T-helper 17 cell (primary cell): Measurements from ENCODE around the gene GPC2. TPM values are rescaled to one million over a fixed set of nuclear protein-coding genes. Genes with fewer than 3 reads are reported as not detected.
"Not testable (repeated sequence)": the region's sequence is repeated elsewhere in the genome, so short reads cannot be mapped to it uniquely, and the experiment has no call there.

Experiments
- ATAC-seq: fragments of 150-1000 bp; cut with Tn5 transposase; 2 replicates; pipeline ENCODE4 v1.10.0; 2021; ENCODE audit warnings: mild to moderate bottlenecking, moderate library complexity
- DNase-seq, 3 donors: peaks; one replicate each; pipeline versions ENCODE4 v3.0.0 to v3.0.0-alpha.2; 2020 to 2021
- H3K9me3 ChIP-seq: one replicate; pipeline ENCODE4 v1.7.0; 2013; ENCODE audit warnings: low read length, mild to moderate bottlenecking; ENCODE audit not compliant: control insufficient read depth, poor library complexity, severe bottlenecking
- H3K27ac Mint-ChIP-seq: one replicate; pipeline ENCODE4 v1.8.0; 2022; ENCODE audit warnings: mild to moderate bottlenecking, moderate library complexity, mixed read lengths
- H3K27me3 Mint-ChIP-seq: one replicate; pipeline ENCODE4 v1.8.0; 2022; ENCODE audit warnings: mixed read lengths
- H3K36me3 Mint-ChIP-seq: one replicate; pipeline ENCODE4 v1.8.0; 2022; ENCODE audit warnings: low read depth, mixed read lengths
- H3K4me1 Mint-ChIP-seq: one replicate; pipeline ENCODE4 v1.8.0; 2022; ENCODE audit warnings: mild to moderate bottlenecking, mixed read lengths
- H3K4me3 Mint-ChIP-seq: one replicate; pipeline ENCODE4 v1.8.0; 2022; ENCODE audit warnings: mild to moderate bottlenecking, moderate library complexity, mixed read lengths
- total RNA-seq, 4 donors: library from RNA in 2 of 4; stranded (reverse) in 2 of 4; gene quantifications; one replicate each; pipeline ENCODE4 v1.2.3 and lab custom pipeline; 2022 to 2026

Gene GPC2
- total RNA-seq, 2 donors from 2014 or later = 5.0 to 8.5 TPM

DNA sequence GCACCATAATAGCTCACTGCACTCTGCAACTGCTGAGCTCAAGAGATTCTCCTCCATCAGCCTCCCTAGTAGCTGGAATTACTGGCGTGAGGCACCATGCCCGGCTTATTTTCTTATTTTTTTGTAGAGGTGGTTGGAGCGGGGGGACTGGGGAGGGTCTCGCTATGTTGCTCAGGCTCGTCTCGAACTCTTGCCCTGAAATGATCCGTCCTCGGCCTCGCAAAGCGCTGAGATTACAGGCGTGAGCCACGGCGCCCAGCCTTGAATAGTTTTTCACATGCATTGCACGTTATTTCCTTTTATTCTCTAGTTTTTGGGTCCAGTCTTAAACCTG is 29.0 kb downstream of the GPC2 start:
- Mint-ChIP-seq H3K4me3 (peak overlapping the region; percentile 100), H3K36me3 (peaks cover 11% of the 10 kb centered on the region), H3K27me3 (no peaks in the 10 kb centered on the region), H3K4me1 (peaks cover 30% of the 10 kb centered on the region), H3K27ac (peak overlapping the region; percentile 98)
- ATAC-seq (no peak), DNase-seq (no peak)
- no peaks in the 10 kb centered on the region for H3K9me3 ChIP-seq

DNA sequence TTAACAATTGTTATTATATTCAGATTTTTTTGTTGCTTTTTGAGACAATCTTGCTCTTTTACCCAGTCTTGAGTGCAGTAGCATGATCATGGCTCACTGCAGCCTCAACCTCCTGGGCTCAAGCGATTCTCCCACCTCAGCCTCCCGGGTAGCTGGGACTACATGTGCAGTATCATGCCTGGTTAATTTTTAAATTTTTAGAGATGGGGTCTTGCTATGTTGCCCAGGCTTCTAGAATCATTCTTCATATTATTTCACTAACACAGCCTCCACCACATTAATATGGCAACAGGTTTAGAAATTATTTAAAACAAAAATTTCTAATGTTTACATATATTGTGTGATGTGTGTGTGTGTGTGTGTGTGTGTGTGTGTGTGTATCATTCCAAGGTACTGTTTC is 29.9 kb downstream of the GPC2 start:
- Mint-ChIP-seq H3K27me3 (no peaks in the 10 kb centered on the region), H3K27ac (peak overlapping the region; percentile 98), H3K36me3 (peaks cover 8% of the 10 kb centered on the region), H3K4me1 (peaks cover 26% of the 10 kb centered on the region), H3K4me3 (no peak overlapping the region)
- H3K9me3 ChIP-seq = no peaks in the 10 kb centered on the region
- DNase-seq (no peak), ATAC-seq (no peak)

DNA sequence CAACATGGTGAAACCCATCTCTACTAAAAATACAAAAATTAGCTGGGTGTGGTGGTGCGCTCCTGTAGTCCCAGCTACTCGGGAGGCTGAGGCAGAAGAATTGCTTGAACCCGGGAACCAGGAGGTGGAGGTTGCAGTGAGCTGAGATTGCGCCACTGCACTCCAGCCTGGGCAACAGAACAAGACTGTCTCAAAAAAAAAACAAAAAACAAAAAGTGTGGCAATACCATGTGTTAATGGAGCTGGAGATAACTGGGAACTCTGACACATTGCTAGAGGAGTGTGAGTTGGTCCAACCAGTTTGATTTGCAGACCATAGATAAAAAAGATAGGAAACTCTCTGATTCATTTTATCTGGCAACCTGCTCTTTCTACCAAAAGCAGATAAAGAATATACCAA is 30.8 kb downstream of the GPC2 start:
- not testable (repeated sequence) for ATAC-seq, H3K27me3 Mint-ChIP-seq, DNase-seq, H3K36me3 Mint-ChIP-seq, H3K27ac Mint-ChIP-seq, H3K9me3 ChIP-seq, H3K4me3 Mint-ChIP-seq
- peaks cover 25% of the 10 kb centered on the region for H3K4me1 Mint-ChIP-seq

DNA sequence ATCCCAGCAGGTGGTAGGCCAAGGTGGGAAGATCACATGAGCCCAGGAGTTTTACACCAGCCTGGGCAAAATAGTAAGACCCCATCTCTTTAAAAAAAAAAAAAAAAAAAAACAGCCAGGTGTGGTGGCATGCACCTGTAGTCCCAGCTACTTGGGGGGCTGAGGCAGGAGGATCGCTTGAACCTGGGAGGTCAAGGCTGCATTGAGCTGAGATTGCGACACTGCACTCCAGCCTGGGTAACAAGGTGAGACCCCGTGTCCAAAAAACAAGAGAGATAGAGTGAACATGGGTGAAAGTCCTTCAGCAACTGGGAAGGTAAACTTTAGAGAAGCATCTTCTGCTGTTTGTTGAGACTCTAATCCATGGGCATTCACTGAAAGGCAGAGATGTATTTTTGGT is 34.7 kb downstream of the GPC2 start:
- H3K9me3 ChIP-seq = no peaks in the 10 kb centered on the region
- Mint-ChIP-seq H3K4me1 (peaks cover 4% of the 10 kb centered on the region), H3K27ac (no peak overlapping the region), H3K36me3 (no peaks in the 10 kb centered on the region), H3K27me3 (no peaks in the 10 kb centered on the region), H3K4me3 (no peak overlapping the region)
- DNase-seq = no peak
- no peak for ATAC-seq

DNA sequence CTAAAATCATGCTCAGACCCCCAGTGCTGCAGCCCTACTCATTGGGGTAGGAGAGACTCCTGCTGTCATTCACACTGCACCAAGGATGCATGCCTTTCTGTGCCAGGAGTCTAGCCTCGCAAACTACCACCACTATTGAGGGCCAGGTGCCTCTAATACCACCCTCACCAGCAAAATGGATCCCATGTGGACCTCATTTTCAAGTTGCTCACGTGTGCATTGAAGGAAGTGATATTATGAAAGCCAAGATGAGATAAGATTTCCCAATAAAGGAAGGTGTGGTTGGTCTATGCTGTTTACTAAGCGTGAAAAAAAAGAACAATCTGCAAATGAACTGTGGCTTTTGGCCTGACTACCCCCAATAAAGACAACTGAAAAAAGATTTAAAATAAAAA is 35.6 kb downstream of the GPC2 start:
- ATAC-seq (no peak), DNase-seq (no peak)
- Mint-ChIP-seq H3K4me3 (no peak overlapping the region), H3K4me1 (peaks cover 4% of the 10 kb centered on the region), H3K36me3 (no peaks in the 10 kb centered on the region), H3K27ac (no peak overlapping the region), H3K27me3 (no peaks in the 10 kb centered on the region)
- no peaks in the 10 kb centered on the region for H3K9me3 ChIP-seq

DNA sequence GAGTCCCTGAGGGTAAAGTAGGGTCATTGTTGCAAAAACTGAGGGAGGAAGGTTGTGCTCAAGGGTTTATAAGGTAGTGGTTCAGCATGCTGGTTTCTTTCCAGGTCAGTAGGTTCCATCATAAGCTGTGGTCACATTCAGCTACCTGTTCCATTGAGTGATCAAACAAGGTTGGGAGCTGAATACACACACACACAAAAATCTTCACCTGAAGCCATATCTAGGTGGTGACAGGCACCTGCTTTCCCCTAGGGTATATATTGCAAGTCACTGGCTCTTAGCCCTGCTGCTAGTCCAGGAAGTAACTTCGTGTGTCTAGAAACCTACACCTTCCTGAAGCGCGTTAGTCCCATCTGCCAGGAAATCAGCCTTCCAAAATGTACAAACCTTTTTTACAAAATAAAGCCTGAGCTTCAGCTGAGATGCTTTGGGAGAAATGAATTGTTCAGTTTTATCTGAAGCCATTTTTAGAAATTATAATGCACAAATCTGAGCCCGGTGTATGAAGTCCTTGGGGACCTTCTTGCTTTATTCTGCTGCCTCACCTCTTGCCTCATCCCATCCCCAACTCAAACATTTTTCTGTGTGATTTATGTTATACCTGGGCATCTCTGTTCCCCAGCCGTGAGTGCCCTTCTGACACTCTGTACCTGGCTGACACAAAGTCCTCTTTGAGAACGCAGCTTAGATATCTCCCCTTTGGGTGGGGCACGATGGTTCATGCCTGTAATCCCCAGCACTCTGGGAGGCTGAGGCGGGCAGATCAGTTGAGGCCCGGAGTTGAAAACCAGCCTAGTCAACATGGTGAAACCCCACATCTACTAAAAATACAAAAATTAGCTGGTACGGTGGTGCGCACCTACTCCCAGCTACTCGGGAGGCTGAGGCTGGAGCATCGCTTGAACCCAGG is 39.1 kb downstream of the GPC2 start:
- DNase-seq (no peak), ATAC-seq (no peak)
- H3K27me3 Mint-ChIP-seq = no peaks in the 10 kb centered on the region
- H3K36me3 Mint-ChIP-seq = no peaks in the 10 kb centered on the region
- peaks cover 4% of the 10 kb centered on the region for H3K4me1 Mint-ChIP-seq
- no peak overlapping the region for H3K4me3 Mint-ChIP-seq
- no peaks in the 10 kb centered on the region for H3K9me3 ChIP-seq
- H3K27ac Mint-ChIP-seq = no peak overlapping the region

DNA sequence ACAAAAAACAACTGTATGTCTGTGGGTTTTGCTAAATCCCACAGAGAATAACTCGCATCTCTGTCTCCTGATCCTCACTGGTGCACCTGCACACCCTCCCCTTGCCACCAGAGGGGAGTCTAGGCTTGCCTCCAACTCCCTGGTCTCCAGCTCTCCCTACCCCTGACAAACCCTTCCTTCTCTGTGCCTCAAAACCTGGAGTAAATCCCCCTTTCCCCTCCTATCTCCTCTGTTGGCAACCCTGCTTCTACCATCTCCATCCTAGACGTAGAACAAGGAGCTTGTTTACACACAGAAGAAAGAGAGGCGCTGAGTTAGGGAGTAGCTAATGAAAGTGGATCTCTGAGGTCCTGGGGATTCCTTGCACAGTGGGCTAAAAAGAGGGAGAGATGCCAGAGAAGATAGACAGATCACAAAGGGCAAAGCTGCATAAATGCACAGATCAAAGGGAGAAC is 44.5 kb downstream of the GPC2 start:
- H3K27me3 Mint-ChIP-seq = no peaks in the 10 kb centered on the region
- ATAC-seq = peak; percentile 85
- H3K27ac Mint-ChIP-seq = peak overlapping the region; percentile 19
- peaks cover 13% of the 10 kb centered on the region for H3K4me1 Mint-ChIP-seq
- DNase-seq = peak; percentile 26 to 50 (median 35)
- peak overlapping the region; percentile 31 for H3K4me3 Mint-ChIP-seq
- no peaks in the 10 kb centered on the region for H3K36me3 Mint-ChIP-seq
- H3K9me3 ChIP-seq = no peaks in the 10 kb centered on the region

DNA sequence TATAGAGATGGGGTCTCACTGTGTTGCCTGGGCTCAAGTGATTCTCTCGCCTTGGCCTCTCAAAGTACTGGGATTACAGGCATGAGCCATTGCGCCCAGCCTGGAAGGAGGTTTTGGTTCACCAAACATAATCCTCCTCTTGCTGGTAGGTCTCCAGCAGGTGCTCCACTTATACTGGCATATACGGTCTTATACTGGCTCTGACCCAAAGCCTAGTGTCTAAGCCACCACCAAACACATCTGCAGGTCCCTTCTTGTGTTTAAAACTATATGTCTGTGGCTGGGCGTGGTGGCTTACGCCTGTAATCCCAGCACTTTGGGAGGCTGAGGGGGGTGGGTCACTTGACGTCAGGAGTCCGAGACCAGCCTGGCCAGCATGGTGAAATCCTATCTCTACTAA is 45.1 kb downstream of the GPC2 start:
- H3K27ac Mint-ChIP-seq = peak overlapping the region; percentile 83
- H3K4me3 Mint-ChIP-seq = no peak overlapping the region
- H3K36me3 Mint-ChIP-seq = no peaks in the 10 kb centered on the region
- ATAC-seq (no peak), DNase-seq (no peak)
- no peaks in the 10 kb centered on the region for H3K27me3 Mint-ChIP-seq
- peaks cover 13% of the 10 kb centered on the region for H3K4me1 Mint-ChIP-seq
- H3K9me3 ChIP-seq = no peaks in the 10 kb centered on the region

DNA sequence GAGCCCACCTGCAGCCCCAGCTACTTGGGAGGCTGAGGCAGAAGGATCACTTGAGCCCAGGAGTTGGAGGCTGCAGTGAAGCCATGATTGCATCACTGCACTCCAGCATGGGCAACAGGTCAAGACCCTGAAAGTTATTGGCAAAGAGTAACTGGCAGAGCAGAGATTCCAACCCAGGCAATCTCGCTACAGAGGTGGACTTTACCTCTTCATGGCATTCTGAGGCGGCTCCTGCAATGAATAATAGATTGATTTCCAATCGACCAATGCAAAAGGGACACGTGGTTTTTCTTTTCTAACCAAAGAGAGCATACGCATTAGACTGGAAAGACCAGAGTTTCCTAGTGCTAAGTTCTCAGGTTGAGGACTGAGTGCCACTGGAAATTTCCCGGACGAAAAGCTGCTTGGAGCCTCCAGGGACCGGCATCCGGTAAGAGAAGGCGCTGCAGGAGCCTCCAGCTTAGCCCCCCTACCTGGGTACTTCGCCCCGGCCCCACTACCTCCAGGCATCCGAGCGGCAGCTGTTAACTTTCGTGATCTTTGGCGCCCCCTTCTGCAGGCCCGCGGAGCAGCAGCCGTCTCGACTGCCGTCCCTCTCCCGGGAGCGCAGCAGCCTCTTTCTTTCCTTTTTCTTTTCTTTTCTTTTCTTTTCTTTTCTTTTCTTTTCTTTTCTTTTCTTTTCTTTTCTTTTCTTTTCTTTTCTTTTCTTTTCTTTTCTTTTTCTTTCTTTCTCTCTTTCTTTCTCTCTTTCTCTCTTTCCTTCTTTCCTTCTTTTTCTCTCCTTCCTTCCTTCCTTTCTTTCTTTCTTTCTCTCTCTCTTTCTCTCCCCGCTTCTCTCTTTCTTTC is 46.4 kb downstream of the GPC2 start:
- Mint-ChIP-seq H3K4me1 (peaks cover 13% of the 10 kb centered on the region), H3K4me3 (peak overlapping the region; percentile 83), H3K27me3 (no peaks in the 10 kb centered on the region), H3K27ac (peak overlapping the region; percentile 83), H3K36me3 (no peaks in the 10 kb centered on the region)
- no peaks in the 10 kb centered on the region for H3K9me3 ChIP-seq
- ATAC-seq = no peak
- peak; percentile 72 to 85 (median 76) for DNase-seq

DNA sequence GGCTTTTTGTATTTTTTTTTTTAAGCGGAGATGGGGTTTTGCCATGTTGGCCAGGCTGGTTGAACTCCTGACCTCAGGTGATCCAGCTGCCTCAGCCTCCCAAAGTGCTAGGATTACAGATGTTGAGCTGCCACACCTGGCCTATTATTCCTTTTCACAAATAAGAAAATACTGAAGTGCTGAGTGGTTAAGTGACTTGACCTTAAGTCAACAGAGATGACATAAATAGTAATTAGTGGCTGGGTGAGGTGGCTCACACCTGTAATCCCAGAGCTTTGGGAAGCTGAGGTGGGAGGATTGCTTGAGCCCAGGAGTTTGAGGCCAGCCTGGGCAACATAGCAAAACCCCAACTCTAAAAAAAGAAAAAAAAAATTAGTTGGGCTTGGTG is 47.0 kb downstream of the GPC2 start:
- H3K36me3 Mint-ChIP-seq, DNase-seq, H3K4me3 Mint-ChIP-seq, H3K9me3 ChIP-seq, H3K27ac Mint-ChIP-seq, ATAC-seq, H3K27me3 Mint-ChIP-seq: not testable (repeated sequence)
- H3K4me1 Mint-ChIP-seq = peaks cover 17% of the 10 kb centered on the region

DNA sequence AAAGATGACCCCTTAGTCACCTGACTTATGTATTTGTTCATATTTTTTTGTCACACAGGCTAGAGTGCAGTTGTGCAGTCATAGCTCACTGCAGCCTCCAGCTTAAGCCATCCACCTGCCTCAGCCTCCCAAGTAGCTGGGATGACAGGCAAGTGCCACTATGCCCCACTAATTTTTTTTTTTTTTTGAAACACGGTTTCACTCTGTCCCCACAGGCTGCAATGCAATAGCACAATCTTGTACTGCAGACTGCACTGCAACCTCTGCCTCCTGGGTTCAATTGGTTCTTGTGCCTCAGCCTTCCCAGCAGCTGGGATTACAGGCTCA is 48.6 kb downstream of the GPC2 start:
- Mint-ChIP-seq H3K36me3 (no peaks in the 10 kb centered on the region), H3K4me1 (peaks cover 24% of the 10 kb centered on the region), H3K27ac (no peak overlapping the region), H3K27me3 (no peaks in the 10 kb centered on the region), H3K4me3 (peak overlapping the region; percentile 97)
- DNase-seq (no peak), ATAC-seq (no peak)
- H3K9me3 ChIP-seq = no peaks in the 10 kb centered on the region

DNA sequence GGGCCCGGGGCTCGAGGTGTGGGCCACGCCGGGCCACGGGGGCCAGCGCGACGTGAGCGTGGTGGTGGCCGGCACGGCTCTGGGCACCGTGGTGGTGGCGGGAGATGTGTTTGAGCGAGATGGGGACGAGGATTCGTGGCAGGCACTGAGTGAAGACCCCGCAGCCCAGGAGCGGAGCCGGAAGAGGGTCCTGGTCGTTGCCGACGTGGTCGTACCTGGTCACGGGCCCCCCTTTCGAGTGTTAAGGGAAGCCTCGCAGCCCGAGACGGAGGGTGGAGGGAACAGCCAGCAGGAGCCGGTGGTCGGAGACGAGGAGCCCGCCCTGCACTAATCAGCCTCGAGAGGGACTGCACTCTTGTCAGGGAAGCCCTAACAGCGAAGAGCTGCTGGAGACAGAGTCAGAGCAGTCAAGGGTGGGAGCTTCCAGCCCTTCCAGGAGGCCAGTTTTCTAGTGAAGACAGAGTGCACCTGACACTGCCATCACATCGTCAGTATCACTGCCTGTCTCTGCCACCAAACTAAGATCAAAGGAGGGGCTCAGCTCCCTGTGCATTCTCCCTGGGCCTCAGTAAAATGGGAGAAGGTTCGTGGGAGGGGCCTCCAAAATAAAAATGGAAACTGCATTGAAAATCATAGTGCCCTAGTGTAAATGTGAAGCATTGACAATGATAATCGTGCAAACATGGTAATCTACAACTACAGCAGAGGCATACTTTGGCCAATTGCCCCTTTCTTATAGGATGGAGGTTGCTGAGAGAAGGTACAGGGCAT is 49.1 kb downstream of the GPC2 start:
- no peaks in the 10 kb centered on the region for H3K36me3 Mint-ChIP-seq
- no peak for ATAC-seq
- DNase-seq = no peak
- H3K4me1 Mint-ChIP-seq = peaks cover 24% of the 10 kb centered on the region
- peak overlapping the region; percentile 54 for H3K27ac Mint-ChIP-seq
- no peaks in the 10 kb centered on the region for H3K9me3 ChIP-seq
- H3K27me3 Mint-ChIP-seq = no peaks in the 10 kb centered on the region
- H3K4me3 Mint-ChIP-seq = peak overlapping the region; percentile 97
